GM19463 (cell line): ENCODE results near the gene ZNF644.
"Not testable (repeated sequence)": the region's sequence is repeated elsewhere in the genome, so short reads cannot be mapped to it uniquely, and the experiment has no call there.

Experiments used
- ATAC-seq: cut with Tn5 transposase; IDR thresholded peaks from one replicate; pipeline ENCODE4 v1.9.1; 2021; ENCODE audit warnings: mild to moderate bottlenecking, moderate library complexity; ENCODE audit not compliant: unreplicated experiment

Gene ZNF644

GRCh38 chr1:90928231-90928630 lies 93.6 kb downstream of the ZNF644 start:
- not testable (repeated sequence) for ATAC-seq

- ATAC-seq: not testable (repeated sequence)
Observed at GRCh38 chr1:90927674-90928073, 94.2 kb downstream of the ZNF644 start.

DNA sequence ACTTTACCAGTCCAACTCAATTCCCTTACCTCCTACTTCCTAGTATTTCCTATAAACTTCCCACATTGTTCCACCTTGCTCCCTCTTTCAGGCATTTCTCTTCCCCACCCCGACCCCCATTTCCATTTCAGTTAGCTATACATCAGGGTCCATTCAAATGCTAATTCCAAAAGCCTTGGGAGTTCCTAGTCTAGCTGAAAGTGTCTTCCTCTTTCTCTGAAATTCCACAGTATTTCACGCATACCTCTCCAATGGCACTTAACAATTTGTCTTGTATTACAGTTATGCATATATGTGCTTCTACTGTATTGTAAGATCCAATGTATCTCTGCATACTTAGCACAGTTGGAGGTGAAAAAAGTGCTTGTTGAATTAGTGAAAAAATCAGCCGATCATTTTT lies 94.9 kb downstream of the ZNF644 start:
- ATAC-seq: no peak

GRCh38 chr1:90925928-90926869 lies 95.6 kb downstream of the ZNF644 start:
- no peak for ATAC-seq

GRCh38 chr1:90924982-90925381 lies 96.9 kb downstream of the ZNF644 start:
- no peak for ATAC-seq

- no peak for ATAC-seq
Observed at GRCh38 chr1:90922996-90923395, 98.8 kb downstream of the ZNF644 start.

DNA sequence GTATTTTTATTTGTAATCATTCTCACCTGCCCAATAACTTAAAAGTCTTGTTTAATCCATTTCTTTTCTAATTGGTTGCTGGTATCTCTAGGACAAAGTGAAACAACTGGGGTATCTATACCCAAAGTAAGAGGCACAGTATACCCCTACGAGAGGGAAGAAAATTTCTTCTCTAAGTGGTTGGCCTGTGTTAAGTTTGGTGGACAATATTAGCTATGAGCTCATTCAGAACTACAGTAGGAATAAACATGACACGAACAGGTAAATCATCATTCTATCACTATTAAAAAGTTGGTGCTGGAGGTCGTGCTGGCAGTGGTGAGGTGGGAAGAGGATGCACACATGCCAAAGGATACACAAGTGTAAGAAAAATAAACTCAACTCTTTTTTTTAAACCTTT lies 99.6 kb downstream of the ZNF644 start:
- no peak for ATAC-seq

GRCh38 chr1:90919900-90920299 lies 101.9 kb downstream of the ZNF644 start:
- peak; percentile 11 for ATAC-seq

GRCh38 chr1:90919190-90919719 lies 102.6 kb downstream of the ZNF644 start:
- peak; percentile 40 for ATAC-seq

- ATAC-seq: no peak
Observed at GRCh38 chr1:90911353-90911752, 110.5 kb downstream of the ZNF644 start.

GRCh38 chr1:90902672-90903071 lies 119.2 kb downstream of the ZNF644 start:
- no peak for ATAC-seq

DNA sequence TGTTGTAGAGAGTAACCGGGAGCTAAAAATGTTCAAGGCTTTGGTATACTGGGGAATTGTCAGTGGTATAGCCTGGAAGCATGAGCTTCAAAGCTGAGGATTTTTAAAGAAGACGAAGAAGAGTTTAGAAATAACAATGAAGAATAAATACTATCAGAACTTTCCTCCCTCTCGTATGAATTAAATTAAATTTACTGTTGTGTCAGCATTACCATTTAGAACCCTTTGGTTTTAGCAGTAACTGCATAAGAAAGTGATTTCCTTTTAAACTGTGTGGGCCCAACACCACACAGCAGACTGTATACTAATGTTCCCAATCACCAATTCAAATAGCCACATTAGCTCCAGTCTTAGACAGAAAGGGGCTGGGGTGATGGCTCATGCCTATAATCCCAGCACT lies 122.6 kb downstream of the ZNF644 start:
- no peak for ATAC-seq

DNA sequence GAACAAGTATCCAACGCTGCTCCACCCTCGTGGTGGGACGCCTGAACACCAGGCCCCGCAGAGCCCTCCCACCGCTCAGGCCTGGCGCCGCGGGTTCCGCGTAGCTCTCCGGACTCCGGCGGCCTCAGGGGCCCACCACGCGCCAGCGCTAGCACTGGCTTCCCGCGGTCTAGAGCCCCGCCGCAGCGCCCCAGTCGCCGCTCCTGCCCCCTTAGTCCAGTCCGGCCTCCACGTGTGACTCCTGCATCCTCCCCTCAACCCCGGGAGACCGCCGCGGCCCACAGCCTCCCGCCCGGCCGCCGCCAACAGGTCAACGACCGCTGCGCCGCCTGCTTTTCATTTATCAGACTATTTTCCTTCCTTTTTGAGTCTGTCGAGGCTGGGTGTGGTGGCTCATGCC lies 128.2 kb downstream of the ZNF644 start:
- not testable (repeated sequence) for ATAC-seq

- not testable (repeated sequence) for ATAC-seq
Observed at GRCh38 chr1:90892884-90893283, 129.0 kb downstream of the ZNF644 start.

- not testable (repeated sequence) for ATAC-seq
Observed at GRCh38 chr1:90892196-90892595, 129.6 kb downstream of the ZNF644 start.

DNA sequence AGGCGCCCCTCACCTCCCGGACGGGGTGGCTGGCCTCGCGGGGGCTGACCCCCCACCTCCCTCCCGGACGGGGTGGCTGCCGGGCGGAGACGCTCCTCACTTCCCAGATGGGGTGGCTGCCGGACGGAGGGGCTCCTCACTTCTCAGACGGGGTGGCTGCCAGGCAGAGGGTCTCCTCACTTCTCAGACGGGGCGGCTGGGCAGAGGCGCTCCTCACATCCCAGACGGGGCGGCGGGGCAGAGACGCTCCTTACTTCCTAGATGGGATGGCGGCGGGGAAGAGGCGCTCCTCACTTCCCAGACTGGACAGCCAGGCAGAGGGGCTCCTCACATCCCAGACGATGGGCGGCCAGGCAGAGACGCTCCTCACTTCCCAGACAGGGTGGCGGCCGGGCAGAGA lies 130.1 kb downstream of the ZNF644 start:
- ATAC-seq: not testable (repeated sequence)

GRCh38 chr1:90882221-90882620 lies 139.6 kb downstream of the ZNF644 start:
- no peak for ATAC-seq

DNA sequence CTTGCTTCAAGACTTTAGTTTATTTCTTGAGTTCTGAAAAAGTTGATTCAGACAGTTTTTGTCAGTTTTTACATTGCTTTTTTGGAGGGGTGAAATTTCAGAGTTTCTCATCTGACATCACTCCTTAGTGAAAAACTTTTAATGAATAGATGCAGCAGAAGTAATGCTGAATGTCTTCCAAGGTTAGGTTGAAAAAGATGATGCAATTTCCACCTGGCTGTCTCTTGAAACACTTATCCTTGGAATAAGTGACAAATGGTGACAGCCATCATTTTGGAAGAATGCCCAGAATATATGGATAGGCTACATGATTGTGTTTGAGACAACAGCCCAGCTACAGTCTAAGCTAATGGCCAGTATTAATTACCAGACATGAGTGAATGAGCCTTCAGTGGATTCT lies 140.8 kb downstream of the ZNF644 start:
- ATAC-seq: no peak

GRCh38 chr1:90879281-90879680 lies 142.6 kb downstream of the ZNF644 start:
- no peak for ATAC-seq

DNA sequence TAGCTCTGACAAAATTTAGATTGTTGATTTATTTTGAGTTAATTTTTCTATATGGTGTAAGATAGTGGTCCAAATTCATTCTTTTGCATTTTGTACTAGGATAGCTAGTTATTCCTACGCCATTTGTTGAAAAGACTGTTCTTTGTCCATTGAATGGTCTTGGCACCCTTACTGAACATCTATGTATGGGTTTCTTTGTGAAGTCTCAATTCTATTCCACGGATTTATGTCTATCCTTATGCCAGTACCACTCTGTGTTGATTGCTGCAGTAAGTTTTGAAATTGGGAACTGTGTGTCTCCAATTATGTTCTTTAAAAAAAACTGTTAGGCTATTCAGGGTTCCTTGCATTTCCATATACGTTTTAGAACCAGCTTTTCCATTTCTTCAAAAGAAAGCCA lies 145.7 kb downstream of the ZNF644 start:
- no peak for ATAC-seq
